Lower leg skin (tissue), 3 donors: ENCODE data around the gene SMG6.

ENCODE experiments used
- POLR2A ChIP-seq, 2 donors: fragments of 450-650 bp; IDR thresholded peaks; one replicate each; pipeline ENCODE4 v1.6.1; 2016 to 2017; ENCODE audit warnings: antibody characterized with exemption in 2 of 2, mild to moderate bottlenecking in 1 of 2, moderate library complexity in 1 of 2
- TF ChIP-seq, protein P1 (sequence below), 3 donors: fragments of 450-650 bp; IDR thresholded peaks; one replicate each; pipeline ENCODE4 v1.5.1; 2016; ENCODE audit warnings: antibody characterized with exemption in 3 of 3, mild to moderate bottlenecking in 3 of 3, moderate library complexity in 2 of 3

DNA sequence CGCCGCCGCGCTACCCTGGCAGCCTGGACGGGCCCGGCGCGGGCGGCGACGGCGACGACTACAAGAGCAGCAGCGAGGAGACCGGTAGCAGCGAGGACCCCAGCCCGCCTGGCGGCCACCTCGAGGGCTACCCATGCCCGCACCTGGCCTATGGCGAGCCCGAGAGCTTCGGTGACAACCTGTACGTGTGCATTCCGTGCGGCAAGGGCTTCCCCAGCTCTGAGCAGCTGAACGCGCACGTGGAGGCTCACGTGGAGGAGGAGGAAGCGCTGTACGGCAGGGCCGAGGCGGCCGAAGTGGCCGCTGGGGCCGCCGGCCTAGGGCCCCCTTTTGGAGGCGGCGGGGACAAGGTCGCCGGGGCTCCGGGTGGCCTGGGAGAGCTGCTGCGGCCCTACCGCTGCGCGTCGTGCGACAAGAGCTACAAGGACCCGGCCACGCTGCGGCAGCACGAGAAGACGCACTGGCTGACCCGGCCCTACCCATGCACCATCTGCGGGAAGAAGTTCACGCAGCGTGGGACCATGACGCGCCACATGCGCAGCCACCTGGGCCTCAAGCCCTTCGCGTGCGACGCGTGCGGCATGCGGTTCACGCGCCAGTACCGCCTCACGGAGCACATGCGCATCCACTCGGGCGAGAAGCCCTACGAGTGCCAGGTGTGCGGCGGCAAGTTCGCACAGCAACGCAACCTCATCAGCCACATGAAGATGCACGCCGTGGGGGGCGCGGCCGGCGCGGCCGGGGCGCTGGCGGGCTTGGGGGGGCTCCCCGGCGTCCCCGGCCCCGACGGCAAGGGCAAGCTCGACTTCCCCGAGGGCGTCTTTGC lies 245.6 kb downstream of the SMG6 start:
- TF ChIP-seq, protein P1, sequence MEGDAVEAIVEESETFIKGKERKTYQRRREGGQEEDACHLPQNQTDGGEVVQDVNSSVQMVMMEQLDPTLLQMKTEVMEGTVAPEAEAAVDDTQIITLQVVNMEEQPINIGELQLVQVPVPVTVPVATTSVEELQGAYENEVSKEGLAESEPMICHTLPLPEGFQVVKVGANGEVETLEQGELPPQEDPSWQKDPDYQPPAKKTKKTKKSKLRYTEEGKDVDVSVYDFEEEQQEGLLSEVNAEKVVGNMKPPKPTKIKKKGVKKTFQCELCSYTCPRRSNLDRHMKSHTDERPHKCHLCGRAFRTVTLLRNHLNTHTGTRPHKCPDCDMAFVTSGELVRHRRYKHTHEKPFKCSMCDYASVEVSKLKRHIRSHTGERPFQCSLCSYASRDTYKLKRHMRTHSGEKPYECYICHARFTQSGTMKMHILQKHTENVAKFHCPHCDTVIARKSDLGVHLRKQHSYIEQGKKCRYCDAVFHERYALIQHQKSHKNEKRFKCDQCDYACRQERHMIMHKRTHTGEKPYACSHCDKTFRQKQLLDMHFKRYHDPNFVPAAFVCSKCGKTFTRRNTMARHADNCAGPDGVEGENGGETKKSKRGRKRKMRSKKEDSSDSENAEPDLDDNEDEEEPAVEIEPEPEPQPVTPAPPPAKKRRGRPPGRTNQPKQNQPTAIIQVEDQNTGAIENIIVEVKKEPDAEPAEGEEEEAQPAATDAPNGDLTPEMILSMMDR (IDR thresholded peaks at IDR 0.05) = no peak
- no peak for TF ChIP-seq POLR2A (IDR thresholded peaks at IDR 0.05)
